ENCODE measurements around the gene ZNF668.

The ZNF668 gene

DNA sequence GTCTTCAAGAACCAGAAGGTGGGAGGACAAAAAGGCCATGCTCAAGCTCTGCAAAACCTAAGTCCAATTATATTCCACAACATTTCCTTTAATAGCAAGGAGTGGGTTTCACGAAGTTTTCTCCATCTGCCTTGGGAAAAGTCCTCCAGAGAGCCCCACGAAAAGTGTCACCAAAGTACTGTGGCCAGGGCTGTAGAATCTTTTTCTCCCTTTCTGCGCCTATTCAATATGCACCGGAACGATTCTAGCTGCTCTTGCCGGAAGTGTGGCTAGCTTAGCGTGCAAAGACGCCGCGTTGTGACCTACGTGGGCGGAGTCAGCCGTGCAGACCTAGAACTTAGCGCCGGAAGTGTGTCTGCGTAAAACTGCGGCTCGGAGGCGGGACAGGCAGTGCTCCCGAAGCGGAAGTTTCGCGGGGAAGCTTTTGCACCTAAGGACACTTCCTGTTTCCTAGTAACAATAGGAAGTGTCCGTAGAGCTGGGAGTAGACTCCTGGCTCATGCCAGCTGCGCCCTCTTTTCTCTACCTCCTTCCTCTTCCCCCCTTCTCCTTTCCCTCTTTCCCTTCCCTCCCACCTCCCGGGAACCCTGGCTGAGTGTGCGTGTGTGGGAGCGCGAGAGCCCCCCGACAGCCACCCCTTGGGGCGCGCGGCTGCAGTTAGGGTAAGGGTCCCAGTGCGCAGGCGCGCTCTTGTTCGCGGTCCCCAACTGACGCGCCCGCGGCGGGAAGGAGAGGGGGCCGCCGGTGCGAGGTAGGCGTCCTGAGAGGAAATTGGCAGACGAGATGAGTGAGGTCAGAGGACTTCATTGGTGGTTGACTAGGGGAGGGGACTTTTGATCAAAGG lies at the start of gene ZNF668, which contains the start of gene ZNF646:
Gene ZNF668, minus strand, starts transcription at position 271 of the 844 bp plus-strand sequence. CDS start 9,781 bp downstream, outside the sequence.
Gene ZNF646, plus strand, starts transcription at position 453 of the 844 bp plus-strand sequence. CDS start 1,903 bp downstream, outside the sequence.
- DNase-seq: peak; percentile 97

DNA sequence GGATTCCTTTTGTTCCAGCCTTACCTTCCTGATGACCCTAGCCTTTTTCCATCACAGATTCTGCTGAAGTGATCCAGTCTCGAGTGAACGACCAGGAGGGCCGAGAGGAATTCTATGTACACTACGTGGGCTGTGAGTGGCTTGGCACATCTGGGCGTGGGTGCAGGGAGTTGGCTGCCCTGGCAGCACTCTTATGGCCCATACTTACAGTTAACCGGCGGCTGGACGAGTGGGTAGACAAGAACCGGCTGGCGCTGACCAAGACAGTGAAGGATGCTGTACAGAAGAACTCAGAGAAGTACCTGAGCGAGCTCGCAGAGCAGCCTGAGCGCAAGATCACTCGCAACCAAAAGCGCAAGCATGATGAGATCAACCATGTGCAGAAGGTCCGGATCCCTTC lies 46.1 kb upstream of the ZNF668 start:
- no peak for DNase-seq

DNA sequence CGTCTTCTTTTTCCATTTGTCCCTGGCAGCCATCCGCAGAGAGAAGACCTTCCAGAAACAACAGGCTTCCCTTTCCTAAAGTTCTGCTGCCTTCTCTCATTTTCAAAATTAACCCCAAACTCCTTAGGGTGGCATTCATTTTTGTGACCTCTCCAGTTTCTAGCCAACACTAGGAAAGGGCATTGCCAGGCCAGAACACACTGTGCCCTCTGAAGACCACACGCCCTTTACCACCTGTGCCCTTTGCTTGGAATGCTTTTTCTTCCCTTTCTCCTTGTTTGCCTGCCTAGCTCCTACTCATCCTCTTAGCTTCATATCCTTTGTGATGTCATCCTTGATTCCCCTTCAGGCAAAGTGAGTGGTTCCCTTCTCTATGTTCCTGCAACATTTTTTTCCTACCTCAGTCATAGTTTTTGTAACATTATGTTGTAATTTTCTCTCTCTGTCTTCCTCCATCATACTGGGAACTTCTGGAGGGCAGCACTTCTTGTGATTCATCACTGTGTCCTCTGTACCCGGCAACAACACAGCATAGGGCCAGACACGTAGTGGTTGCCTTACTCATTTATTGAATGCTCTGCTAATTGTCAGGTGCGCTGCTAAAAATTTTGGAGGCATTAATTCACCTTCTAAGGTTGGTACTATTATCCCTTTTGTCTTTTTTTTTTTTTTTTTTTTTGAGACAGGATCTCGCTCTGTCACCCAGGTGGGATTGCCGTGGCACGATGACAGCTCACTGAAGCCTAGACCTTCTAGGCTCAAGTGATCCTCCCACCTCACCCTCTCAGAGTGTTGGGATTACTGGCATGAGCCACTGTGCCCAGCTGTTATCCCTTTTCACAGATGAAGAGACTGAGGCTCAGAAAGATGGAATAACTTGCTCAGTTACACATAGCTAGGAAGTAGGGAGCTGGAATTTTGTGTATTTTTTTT lies 44.4 kb upstream of the ZNF668 start:
- DNase-seq: no peak

DNA sequence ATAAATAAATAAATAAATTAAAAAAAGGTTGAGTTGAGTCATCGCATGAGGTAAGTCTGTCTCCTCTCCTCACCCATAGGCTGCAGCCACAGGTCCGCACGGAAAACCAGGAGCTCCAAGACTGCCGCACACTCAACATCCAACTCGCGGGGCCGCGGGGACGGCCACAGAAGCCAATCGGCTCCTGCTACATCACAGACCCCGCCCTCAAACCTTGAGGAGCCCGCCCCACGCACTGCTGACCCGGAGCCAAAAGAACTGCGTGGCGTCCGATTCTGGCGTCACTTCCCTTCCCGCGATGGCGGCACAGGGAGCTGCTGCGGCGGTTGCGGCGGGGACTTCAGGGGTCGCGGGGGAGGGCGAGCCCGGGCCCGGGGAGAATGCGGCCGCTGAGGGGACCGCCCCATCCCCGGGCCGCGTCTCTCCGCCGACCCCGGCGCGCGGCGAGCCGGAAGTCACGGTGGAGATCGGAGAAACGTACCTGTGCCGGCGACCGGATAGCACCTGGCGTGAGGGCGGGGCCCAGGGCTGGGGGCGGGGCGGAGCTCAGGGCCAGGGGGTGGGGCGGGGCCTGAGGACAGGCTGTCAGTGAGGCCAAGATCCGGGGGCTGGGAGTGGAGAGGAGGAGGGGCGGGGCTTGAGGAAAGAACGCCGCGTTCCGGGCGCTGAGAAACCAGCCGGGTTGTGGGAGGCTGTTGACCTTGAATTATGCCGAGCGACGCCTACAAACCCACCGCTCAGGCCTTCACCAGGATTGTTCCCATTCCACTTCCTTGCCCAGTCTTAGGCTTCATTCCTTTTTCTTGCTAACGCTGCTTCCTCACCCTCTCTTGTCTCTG lies 43.6 kb upstream of the ZNF668 start, which contains the start of gene KAT8:
Gene KAT8, plus strand, starts transcription at position 281 of the 839 bp plus-strand sequence. Its CDS starts 18 bp downstream, at position 299.
- DNase-seq: peak; percentile 97

DNA sequence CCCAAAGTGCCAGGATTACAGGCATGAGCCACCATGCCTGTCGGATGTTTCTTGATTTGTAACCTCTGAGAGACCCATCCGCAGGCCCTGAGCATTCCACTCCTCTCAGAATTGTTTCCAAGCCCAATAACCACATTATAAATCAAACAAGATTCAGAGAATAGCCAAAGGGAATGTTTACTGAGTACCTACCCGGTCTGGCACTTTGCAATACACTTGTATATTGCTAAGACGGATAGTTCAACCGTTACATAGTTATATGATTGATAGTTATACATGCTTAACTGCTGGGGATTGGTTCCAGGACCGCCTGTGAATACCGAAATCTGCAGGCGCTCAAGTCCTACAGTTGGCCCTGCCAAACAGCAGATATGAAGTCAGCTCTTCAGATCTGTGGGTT lies 40.4 kb upstream of the ZNF668 start:
- no peak for DNase-seq

DNA sequence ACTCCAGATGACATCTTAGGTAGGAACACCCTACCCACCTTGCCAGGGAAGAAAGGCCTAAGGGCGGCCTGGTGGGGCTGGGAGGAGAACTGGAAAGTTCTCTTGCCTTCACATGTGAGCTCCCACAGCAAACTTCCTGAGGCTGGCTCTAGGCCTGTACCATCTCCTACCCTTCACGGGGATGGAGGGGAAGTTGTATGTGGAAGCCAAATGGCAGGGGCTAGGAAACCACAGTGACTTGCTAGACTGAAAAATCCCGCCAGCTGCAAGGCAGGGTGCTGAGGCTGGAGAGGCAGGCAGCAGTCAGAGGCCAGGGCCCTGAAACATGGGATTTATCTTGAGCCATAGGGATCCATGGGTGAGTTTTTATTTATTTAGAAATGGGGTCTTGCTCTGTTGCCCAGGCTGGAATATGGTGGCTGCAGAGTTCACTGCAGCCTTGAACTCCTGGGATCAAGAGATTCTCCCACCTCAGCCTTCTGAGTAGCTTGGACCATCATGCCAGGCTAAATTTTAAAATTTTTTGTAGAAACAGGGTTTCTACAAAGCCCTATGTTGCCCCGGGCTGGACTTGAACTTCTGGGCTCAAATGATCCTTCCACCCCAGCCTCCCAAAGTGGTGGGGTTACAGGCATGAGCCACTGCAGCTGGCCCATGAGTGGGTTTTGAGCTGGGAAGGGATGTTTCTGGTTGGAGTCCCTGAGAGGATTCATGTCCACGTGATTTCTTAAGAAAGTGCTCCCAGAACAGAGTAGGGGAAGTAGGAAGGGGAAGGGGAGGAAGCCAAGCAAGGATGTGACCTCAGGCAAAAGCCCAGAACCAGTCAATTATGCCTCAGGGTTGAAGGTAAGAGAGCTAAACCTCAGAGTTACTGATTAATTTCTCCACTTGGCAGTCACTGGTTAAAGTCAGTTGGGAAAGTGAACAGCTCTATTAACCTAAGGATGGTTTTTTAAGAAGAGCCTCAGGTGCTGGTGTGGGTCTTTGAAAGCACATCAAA lies 39.4 kb upstream of the ZNF668 start:
- DNase-seq: no peak

DNA sequence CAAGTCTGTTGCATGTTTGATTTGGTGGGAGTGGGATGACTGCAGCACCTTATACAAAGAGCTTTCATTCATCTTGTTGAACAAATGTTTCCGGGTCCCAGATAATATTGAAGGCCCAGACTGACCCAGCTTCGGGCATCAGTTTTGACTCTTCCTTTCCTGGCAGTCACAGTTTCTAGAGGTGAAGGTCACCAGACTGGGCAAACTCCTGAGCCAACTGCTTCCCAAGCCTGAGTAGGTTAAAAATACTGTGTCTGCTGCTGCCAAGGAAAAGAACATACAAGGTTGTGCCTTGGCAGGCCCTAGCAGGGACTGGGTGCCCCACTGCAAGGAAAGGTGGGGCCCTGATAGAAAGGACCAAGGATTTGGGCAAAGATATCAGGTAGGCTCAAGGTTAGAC lies 38.7 kb upstream of the ZNF668 start:
- DNase-seq: no peak

DNA sequence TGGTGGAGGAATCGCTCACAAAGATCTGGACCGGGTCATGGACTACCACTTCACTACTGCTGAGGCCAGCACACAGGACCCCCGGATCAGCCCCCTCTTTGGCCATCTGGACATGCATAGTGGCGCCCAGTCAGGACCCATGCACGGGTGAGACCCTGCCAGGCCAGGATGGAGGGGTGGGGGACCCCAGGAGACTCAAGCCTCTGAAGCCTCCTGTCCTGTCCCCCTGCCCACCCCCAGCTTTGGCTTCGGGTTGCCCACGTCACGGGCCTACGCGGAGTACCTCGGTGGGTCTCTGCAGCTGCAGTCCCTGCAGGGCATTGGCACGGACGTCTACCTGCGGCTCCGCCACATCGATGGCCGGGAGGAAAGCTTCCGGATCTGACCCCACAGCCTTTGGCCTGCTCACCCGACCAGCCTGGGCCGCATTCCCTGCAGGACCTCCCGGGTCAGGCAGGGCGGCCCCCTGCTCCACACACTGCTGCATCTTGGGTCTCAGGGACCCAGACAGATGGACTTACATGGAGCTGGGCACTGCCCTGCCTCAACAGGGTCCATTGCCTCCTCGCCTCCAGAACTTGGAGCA lies 37.9 kb upstream of the ZNF668 start:
- no peak for DNase-seq

DNA sequence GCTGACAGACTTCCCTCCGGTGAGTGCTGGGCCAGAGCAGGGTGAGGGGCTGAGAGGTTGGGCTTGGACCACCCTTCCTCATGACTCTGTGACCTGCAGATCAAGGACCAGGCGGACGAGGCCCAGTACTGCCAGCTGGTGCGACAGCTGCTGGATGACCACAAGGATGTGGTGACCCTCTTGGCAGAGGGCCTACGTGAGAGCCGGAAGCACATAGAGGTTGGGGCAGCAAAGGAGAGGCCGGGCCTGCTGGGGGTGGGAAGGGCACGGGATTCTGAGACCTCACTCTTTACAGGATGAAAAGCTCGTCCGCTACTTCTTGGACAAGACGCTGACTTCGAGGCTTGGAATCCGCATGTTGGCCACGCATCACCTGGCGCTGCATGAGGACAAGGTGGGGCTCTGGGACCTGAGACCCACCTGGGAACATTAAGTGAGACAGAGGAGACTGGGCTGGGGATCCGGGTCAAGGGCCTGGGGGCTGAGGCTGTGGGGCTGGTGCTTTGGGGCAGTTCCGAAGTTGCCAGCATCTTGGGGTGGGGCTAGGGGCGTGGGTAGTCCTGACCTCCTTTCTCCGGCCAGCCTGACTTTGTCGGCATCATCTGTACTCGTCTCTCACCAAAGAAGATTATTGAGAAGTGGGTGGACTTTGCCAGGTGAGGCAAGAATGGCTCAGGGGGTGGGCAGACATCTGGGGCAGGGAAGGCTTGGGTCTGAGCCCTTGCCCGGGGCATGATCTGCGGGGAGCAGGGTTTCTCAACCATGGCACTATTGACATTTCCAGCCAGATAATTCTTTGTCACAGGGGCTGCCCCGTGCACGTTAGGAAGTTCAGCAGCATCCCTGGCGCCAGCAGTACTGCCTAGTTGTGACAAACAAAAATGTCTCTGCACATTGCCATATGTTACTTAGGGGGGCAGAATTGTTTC lies 36.3 kb upstream of the ZNF668 start:
- no peak for DNase-seq

DNA sequence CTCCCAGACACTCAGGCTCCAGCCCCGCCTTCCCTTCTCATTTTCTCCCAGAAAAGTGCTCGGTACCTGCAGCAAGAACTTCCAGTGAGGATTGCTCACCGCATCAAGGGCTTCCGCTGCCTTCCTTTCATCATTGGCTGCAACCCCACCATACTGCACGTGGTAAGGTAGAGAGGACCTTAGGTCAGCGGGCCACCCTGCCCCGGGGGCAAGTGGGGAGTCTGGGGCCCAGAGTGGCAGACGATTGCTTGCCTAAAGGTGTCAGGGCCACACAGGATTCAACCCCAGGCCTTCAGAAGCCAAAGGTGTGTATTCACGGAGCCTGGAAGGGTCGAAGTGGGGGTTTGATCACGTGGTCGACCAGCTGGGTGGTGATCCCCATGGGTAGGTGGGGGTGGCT lies 35.6 kb upstream of the ZNF668 start:
- DNase-seq: no peak

DNA sequence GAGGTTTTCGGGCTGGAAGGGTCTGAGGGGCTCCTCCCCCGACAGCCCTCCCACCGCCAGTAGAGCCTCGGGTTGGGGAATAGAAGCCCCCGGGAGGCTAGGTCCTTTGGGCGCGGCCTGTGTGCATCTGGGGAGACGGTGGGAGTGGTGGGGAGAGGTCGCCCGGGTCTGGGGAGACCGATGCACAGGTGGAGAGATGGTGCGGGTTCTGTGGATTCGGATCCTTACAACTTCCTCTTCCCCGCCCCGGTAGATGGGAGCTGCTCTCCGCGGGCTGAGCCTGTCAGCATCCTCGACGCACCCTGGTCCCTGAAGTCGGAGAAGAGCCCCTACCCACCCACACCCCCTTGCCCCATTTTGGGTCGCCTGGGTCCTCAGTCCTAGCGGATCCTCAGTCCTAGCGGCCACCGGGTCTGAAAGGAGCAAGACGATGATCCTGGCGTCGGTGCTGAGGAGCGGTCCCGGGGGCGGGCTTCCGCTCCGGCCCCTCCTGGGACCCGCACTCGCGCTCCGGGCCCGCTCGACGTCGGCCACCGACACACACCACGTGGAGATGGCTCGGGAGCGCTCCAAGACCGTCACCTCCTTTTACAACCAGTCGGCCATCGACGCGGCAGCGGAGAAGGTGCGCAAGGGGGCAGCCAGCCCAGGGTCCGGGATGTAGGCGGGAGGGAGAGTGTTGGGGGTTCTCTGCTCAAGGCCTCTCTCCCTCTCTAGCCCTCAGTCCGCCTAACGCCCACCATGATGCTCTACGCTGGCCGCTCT lies 34.9 kb upstream of the ZNF668 start:
- DNase-seq: no peak

DNA sequence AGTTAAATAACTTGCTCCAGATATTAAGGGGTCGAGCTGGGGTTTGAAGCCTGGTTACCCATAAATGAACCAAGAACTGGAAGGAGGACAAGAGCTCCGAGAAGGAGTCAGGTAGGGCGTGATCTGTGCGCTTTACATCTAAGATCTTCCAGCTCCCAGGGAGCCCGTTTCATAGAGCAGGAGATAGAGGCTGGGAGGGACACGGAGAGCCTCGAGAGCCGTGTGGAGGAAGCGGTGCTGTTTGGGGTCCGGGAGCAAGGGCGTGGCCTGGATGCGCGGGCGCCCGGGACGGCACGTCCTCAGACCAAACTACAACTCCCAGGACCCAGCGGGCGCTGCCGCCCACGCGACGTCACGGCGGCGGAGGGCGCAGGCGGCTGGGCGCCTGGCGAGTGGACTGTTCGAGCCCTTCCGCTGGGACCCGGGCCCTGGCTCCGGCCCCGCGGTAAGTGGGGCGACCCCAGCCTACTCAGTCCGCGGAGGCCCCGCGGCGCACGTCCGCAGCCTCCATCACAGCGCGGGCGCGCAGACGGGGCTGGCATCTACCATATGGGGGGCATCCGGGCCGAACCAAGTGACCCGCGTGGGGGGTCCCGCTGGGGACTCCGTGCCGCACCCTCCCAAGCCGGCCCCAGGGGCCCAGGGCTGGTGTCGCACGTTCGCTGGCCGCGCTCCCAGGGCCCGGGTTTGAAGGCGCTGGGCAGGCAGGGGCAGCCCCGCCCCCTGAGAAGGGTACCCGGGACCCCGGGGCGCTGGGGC lies 34.2 kb upstream of the ZNF668 start, which contains the start of gene BCKDK:
Gene BCKDK, plus strand, starts transcription at position 352 of the 759 bp plus-strand sequence. CDS start 838 bp downstream, outside the sequence.
- DNase-seq: peak; percentile 91

DNA sequence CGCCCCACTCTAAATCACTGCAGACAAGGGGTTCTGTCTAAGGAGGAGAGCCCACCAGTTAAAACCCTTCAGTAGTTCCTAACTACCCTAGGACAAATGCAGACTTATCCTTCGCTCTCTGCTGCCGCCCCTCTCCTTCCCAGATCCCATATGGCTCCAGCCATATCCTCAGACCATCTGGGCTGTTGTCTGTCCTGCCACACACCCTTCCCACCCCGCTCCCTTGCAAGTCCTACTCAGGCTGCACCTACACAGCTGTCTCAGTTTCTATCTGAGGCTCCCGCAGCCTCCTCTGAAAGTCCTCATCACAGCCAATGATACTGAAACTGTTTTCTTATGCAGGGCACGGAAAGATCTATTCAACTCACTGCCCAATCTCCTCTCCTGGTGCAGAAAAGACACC lies 33.4 kb upstream of the ZNF668 start:
- peak; percentile 70 for DNase-seq

DNA sequence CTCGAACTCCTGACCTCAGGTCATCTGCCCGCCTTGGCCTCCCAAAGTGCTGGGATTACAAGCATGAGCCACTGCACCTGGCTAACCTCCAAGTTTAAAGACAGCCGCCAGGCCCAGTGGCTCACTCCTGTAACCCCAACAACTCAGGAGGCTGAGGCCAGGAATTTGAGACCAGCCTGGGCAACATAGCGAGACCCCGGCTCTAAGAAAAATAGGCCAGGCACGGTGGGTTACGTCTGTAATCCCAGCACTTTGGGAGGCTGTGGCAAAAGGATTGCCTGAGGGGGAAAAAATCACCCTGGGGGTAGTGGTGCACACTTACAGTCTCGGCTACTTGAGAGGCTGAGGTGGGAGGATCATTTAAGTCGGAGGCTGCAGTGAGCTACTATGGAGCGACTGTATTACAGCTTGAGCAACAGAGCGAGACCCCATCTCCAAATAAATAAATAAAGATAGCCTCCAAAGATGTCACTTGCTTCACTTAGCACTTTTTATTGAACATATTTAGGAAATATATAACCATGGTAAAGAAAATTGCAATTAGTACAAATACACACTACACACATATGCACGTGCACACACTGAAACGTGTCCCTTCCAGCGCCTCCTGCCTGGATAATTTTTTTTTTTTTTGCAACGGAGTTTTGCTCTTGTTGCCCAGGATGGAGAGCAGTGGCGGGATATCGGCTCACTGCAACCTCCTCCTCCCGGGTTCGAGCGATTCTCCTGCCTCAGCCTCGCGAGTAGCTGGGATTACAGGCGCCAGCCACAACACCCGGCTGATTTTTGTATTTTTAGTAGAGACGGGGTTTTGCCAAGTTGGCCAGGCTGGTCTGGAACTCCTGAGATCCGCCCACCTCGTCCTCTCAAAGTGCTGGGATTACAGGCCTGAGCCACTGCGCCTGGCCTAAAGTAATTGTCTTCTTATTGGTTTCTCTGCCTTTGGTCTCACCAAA lies 32.7 kb upstream of the ZNF668 start:
- no peak for DNase-seq

DNA sequence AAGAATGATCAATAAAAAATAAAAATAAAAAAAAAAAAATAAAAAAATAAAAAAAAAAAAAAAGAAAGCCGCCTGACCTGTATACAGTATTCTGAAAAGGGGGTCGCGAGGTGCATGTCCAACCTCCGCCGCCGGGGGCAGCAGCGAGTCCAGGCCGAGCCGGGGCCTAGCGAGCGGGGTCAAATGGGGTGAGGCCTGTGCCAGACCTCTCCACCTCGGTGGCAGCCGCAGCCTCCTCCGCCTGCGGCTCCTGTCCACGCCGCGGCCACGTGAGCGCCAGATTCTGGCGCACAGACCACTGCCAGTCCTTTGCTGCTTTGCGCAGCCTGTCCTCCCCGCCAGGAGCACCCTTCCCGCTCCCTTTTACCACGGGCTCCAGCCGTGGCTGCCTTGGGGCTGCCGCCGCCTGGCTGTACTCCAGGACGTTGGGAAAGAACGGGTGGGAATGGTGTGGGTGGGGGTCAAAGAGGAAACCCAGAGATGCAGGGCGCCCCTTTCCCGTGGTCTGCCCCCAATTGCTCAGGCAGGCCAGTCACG lies 31.7 kb upstream of the ZNF668 start:
- peak; percentile 98 for DNase-seq

Measured in activated CD8-positive, alpha-beta memory T cell treated with anti-CD3 and anti-CD28 coated beads, Interleukin-2, amount 50 U/mL, for 48 hours (primary cell).